GM12801 (cell line): Measurements from ENCODE around the gene WAS.

ENCODE experiments used
- CTCF ChIP-seq: IDR thresholded peaks from one replicate; pipeline ENCODE4 v1.5.1; 2011; ENCODE audit warnings: control low read depth; ENCODE audit not compliant: insufficient read length; ENCODE audit errors: extremely low read depth

The WAS gene

GRCh38 chrX:48664156-48664555 is 19.4 kb upstream of the WAS start:
- TF ChIP-seq CTCF = no peak

GRCh38 chrX:48665991-48666390 is 17.6 kb upstream of the WAS start:
- no peak for TF ChIP-seq CTCF

- TF ChIP-seq CTCF = no peak
These were observed 16.9 kb upstream of the WAS start for GRCh38 chrX:48666649-48667048.

- no peak for TF ChIP-seq CTCF
These were observed 16.1 kb upstream of the WAS start for GRCh38 chrX:48667509-48667908.

- no peak for TF ChIP-seq CTCF
These were observed 7.3 kb upstream of the WAS start for GRCh38 chrX:48676106-48676892.

- TF ChIP-seq CTCF = no peak
These were observed 6.7 kb upstream of the WAS start for GRCh38 chrX:48676893-48677270.

- no peak for TF ChIP-seq CTCF
These were observed 6.1 kb upstream of the WAS start for GRCh38 chrX:48677516-48677915.
